Measurements from ENCODE around the gene MCTP2.

The MCTP2 gene

GRCh38 chr15:94352636-94353487, 121.5 kb downstream of the MCTP2 start:
- DNase-seq (ENCODE audit: low read depth in 3 of 3), result no peak

- no peak for DNase-seq (ENCODE audit: low read depth in 3 of 3)
Observed at GRCh38 chr15:94353488-94353820, 122.1 kb downstream of the MCTP2 start.

GRCh38 chr15:94354655-94355054, 123.3 kb downstream of the MCTP2 start:
- DNase-seq (ENCODE audit: low read depth in 3 of 3), result no peak

- DNase-seq (ENCODE audit: low read depth in 3 of 3), result no peak
Observed at GRCh38 chr15:94359716-94360115, 128.4 kb downstream of the MCTP2 start.

- no peak for DNase-seq (ENCODE audit: low read depth in 3 of 3)
Observed at GRCh38 chr15:94360251-94360685, 128.9 kb downstream of the MCTP2 start.

GRCh38 chr15:94362385-94363092, 131.2 kb downstream of the MCTP2 start:
- no peak for DNase-seq (ENCODE audit: low read depth in 3 of 3)

GRCh38 chr15:94363382-94363781, 132.0 kb downstream of the MCTP2 start:
- DNase-seq (ENCODE audit: low read depth in 3 of 3), result no peak

GRCh38 chr15:94366781-94367180, 135.4 kb downstream of the MCTP2 start:
- DNase-seq (ENCODE audit: low read depth in 3 of 3), result no peak

GRCh38 chr15:94367726-94368535, 136.6 kb downstream of the MCTP2 start:
- DNase-seq (ENCODE audit: low read depth in 3 of 3), result no peak

- DNase-seq (ENCODE audit: low read depth in 3 of 3), result no peak
Observed at GRCh38 chr15:94370206-94370935, 139.0 kb downstream of the MCTP2 start.

- DNase-seq (ENCODE audit: low read depth in 3 of 3), result no peak
Observed at GRCh38 chr15:94370936-94371285, 139.6 kb downstream of the MCTP2 start.

- DNase-seq (ENCODE audit: low read depth in 3 of 3), result no peak
Observed at GRCh38 chr15:94372821-94373220, 141.5 kb downstream of the MCTP2 start.

GRCh38 chr15:94375997-94376396, 144.6 kb downstream of the MCTP2 start:
- DNase-seq (ENCODE audit: low read depth in 3 of 3), result no peak

GRCh38 chr15:94379986-94380385, 148.6 kb downstream of the MCTP2 start:
- DNase-seq (ENCODE audit: low read depth in 3 of 3), result no peak

- no peak for DNase-seq (ENCODE audit: low read depth in 3 of 3)
Observed at GRCh38 chr15:94380798-94381197, 149.4 kb downstream of the MCTP2 start.

- no peak for DNase-seq (ENCODE audit: low read depth in 3 of 3)
Observed at GRCh38 chr15:94381384-94381783, 150.0 kb downstream of the MCTP2 start.

GRCh38 chr15:94383041-94383440, 151.7 kb downstream of the MCTP2 start:
- no peak for DNase-seq (ENCODE audit: low read depth in 3 of 3)

GRCh38 chr15:94383706-94384105, 152.3 kb downstream of the MCTP2 start:
- no peak for DNase-seq (ENCODE audit: low read depth in 3 of 3)

- DNase-seq (ENCODE audit: low read depth in 3 of 3), result no peak
Observed at GRCh38 chr15:94385441-94385840, 154.1 kb downstream of the MCTP2 start.

GRCh38 chr15:94386351-94386750, 155.0 kb downstream of the MCTP2 start:
- DNase-seq (ENCODE audit: low read depth in 3 of 3), result no peak

GRCh38 chr15:94387442-94387841, 156.1 kb downstream of the MCTP2 start:
- DNase-seq (ENCODE audit: low read depth in 3 of 3), result no peak

Data from stimulated activated CD4-positive, alpha-beta T cell treated with anti-CD3 and anti-CD28 coated beads, TNF-alpha, amount 100 ng/mL, for 4 hours (primary cell).